SK-N-SH (cell line): ENCODE results near the gene MEX3A. TPM values are rescaled to one million over a fixed set of nuclear protein-coding genes. Genes with fewer than 3 reads are reported as not detected.

ENCODE experiments used
- CTCF ChIA-PET: fragments of 300-600, 350-600 bp; formaldehyde crosslinking; extraction: SDS; loops from one replicate; lab custom pipeline; 2021; lab: Yijun Ruan, JAX
- POLR2A ChIA-PET: fragments of 350-600 bp; sonication (Branson Sonifier 250); formaldehyde crosslinking; extraction: SDS; loops from one replicate; lab custom pipeline; 2020; ENCODE audit warnings: antibody characterized with exemption, inconsistent platforms; lab: Yijun Ruan, JAX
- DNase-seq: peaks from one replicate; pipeline ENCODE4 v3.0.0; 2012
- H2AFZ ChIP-seq: fragments of 200-600 bp; sonication (generic); 2 replicates; pipeline ENCODE4 v1.8.1; 2016; ENCODE audit warnings: antibody characterized with exemption, mild to moderate bottlenecking, low read depth
- H3F3A ChIP-seq: fragments of 200-600 bp; sonication (generic); replicated peaks from 2 replicates; pipeline ENCODE3; 2016; ENCODE audit warnings: antibody characterized with exemption, mild to moderate bottlenecking; ENCODE audit not compliant: insufficient read depth
- H3K27ac ChIP-seq, 2 experiments: fragments of 200-500 bp in 1 of 2; fragments of 200-600 bp in 1 of 2; sonication (Bioruptor generic) in 1 of 2; sonication (generic), shearing (Covaris generic) in 1 of 2; 2 replicates each; pipeline versions ENCODE4 v1.5.1 to v1.6.1; 2014 to 2016; ENCODE audit warnings: low read depth in 2 of 2, inconsistent platforms in 1 of 2, low read length in 1 of 2, mild to moderate bottlenecking in 1 of 2, mixed read lengths in 1 of 2
- H3K27me3 ChIP-seq: fragments of 200-600 bp; sonication (generic), shearing (Covaris generic); 2 replicates; pipeline ENCODE4 v1.6.1; 2016; ENCODE audit warnings: mixed run types; ENCODE audit not compliant: insufficient read depth
- H3K36me3 ChIP-seq, 2 experiments: fragments of 200-500 bp in 1 of 2; fragments of 200-600 bp in 1 of 2; sonication (Bioruptor generic) in 1 of 2; sonication (generic) in 1 of 2; replicated peaks in 1 of 2; 2 replicates each; pipeline versions ENCODE3 to v1.5.1; 2014 to 2016; ENCODE audit warnings: low read length in 1 of 2, mild to moderate bottlenecking in 1 of 2; ENCODE audit not compliant: insufficient read depth in 2 of 2, control insufficient read depth in 1 of 2
- H3K4me1 ChIP-seq, 2 experiments: fragments of 200-500 bp in 1 of 2; fragments of 200-600 bp in 1 of 2; sonication (Bioruptor generic) in 1 of 2; sonication (generic), shearing (Covaris generic) in 1 of 2; 2 replicates each; pipeline versions ENCODE4 v1.5.1 to v1.6.1; 2014 to 2016; ENCODE audit warnings: low read depth in 1 of 2, low read length in 1 of 2, mixed run types in 1 of 2; ENCODE audit not compliant: insufficient read depth in 2 of 2, control insufficient read depth in 1 of 2
- H3K4me2 ChIP-seq: fragments of 200-600 bp; sonication (generic), shearing (Covaris generic); 2 replicates; pipeline ENCODE4 v1.6.1; 2017; ENCODE audit warnings: mixed run types
- H3K4me3 ChIP-seq, 2 experiments: fragments of 200-500 bp in 1 of 2; fragments of 200-600 bp in 1 of 2; sonication (Bioruptor generic) in 1 of 2; sonication (generic), shearing (Covaris generic) in 1 of 2; 2 replicates each; pipeline versions ENCODE4 v1.5.1 to v1.8.1; 2014 to 2016; ENCODE audit warnings: low read depth in 2 of 2, inconsistent platforms in 1 of 2, low read length in 1 of 2, mild to moderate bottlenecking in 1 of 2, mixed read lengths in 1 of 2, moderate library complexity in 1 of 2
- H3K79me2 ChIP-seq: fragments of 200-600 bp; sonication (generic); 2 replicates; pipeline ENCODE4 v1.8.1; 2017; ENCODE audit warnings: mild to moderate bottlenecking; ENCODE audit not compliant: insufficient read depth
- H3K9ac ChIP-seq: fragments of 200-600 bp; sonication (generic); 2 replicates; pipeline ENCODE4 v1.6.1; 2017; ENCODE audit warnings: mixed run types
- H3K9me2 ChIP-seq: fragments of 200-600 bp; sonication (generic); 2 replicates; pipeline ENCODE4 v1.6.1; 2017; ENCODE audit warnings: mixed run types
- H3K9me3 ChIP-seq: fragments of 200-600 bp; sonication (generic); 2 replicates; pipeline ENCODE4 v1.6.1; 2017; ENCODE audit warnings: mixed run types, mild to moderate bottlenecking, moderate library complexity
- H4K20me1 ChIP-seq: fragments of 200-600 bp; sonication (generic); 2 replicates; pipeline ENCODE4 v1.6.1; 2017; ENCODE audit warnings: mild to moderate bottlenecking, mixed run types; ENCODE audit not compliant: insufficient read depth
- CHD2 ChIP-seq: fragments of 150-350 bp; IDR thresholded peaks from 2 replicates; pipeline ENCODE4 v1.6.1; 2018; ENCODE audit warnings: low read length; ENCODE audit not compliant: partially characterized antibody
- EP300 ChIP-seq, 2 experiments: IDR thresholded peaks; 2 replicates each; pipeline versions ENCODE4 v1.4.0 to v1.6.1; 2012; ENCODE audit warnings: borderline replicate concordance in 1 of 2, low read depth in 1 of 2, low read length in 1 of 2
- FOXJ3 ChIP-seq: sonication (generic); formaldehyde crosslinking; IDR thresholded peaks from 2 replicates; pipeline ENCODE4 v1.5.1; 2020; ENCODE audit warnings: mild to moderate bottlenecking, missing genetic modification reagents
- FOXM1 ChIP-seq: IDR thresholded peaks from 2 replicates; pipeline ENCODE4 v1.4.0; 2012; ENCODE audit warnings: low read depth, mild to moderate bottlenecking
- GATA2 ChIP-seq: sonication (generic); formaldehyde crosslinking; IDR thresholded peaks from 2 replicates; pipeline ENCODE4 v1.5.0; 2020; ENCODE audit warnings: mild to moderate bottlenecking, missing genetic modification reagents
- JUND ChIP-seq: IDR thresholded peaks from 2 replicates; pipeline ENCODE4 v1.4.0; 2012
- MEF2A ChIP-seq: IDR thresholded peaks from 2 replicates; pipeline ENCODE4 v1.4.0; 2012; ENCODE audit warnings: low read depth, borderline replicate concordance
- MXI1 ChIP-seq: IDR thresholded peaks from 2 replicates; pipeline ENCODE4 v1.6.1; 2012; ENCODE audit warnings: mild to moderate bottlenecking, low read depth, low read length, improper control_type of control experiment
- NFIC ChIP-seq: IDR thresholded peaks from 2 replicates; pipeline ENCODE4 v1.4.0; 2012; ENCODE audit warnings: borderline replicate concordance
- NRF1 ChIP-seq: IDR thresholded peaks from 2 replicates; pipeline ENCODE4 v1.6.1; 2012; ENCODE audit warnings: low read depth, mild to moderate bottlenecking, low read length
- RCOR1 ChIP-seq: fragments of 150-350 bp; IDR thresholded peaks from 2 replicates; pipeline ENCODE4 v1.6.1; 2017; ENCODE audit warnings: antibody characterized with exemption, low read length
- SIN3A ChIP-seq: IDR thresholded peaks from 2 replicates; pipeline ENCODE4 v1.6.1; 2012; ENCODE audit warnings: low read depth, mild to moderate bottlenecking, low read length, moderate library complexity, borderline replicate concordance
- SMC3 ChIP-seq: IDR thresholded peaks from 2 replicates; pipeline ENCODE4 v1.6.1; 2012; ENCODE audit warnings: low read depth, low read length, improper control_type of control experiment
- WGBS: methylation state at CpG from one replicate; pipeline ENCODE4 v1.1.6; 2017; ENCODE audit warnings: low lambda C conversion rate; 5-methylcytosine and 5-hydroxymethylcytosine counted together
- polyA plus RNA-seq, 3 experiments: library from polyadenylated mRNA; depleted of rRNA; stranded (reverse); fragments of >200 nt; gene quantifications; 2 replicates each; pipeline ENCODE4 v1.2.3, GENCODE V29; 2012
- TF ChIP-seq, protein P1 (sequence below): fragments of 200-600 bp; sonication (generic); IDR thresholded peaks from 2 replicates; pipeline ENCODE4 v1.6.1; 2017; ENCODE audit warnings: antibody characterized with exemption, mild to moderate bottlenecking, moderate library complexity
- TF ChIP-seq, protein P2 (sequence below): IDR thresholded peaks from 2 replicates; pipeline ENCODE4 v1.4.0; 2012; ENCODE audit warnings: low read depth, borderline replicate concordance
- TF ChIP-seq, protein P3 (sequence below): fragments of 150-350 bp; IDR thresholded peaks from 2 replicates; pipeline ENCODE4 v1.6.1; 2017; ENCODE audit warnings: antibody characterized with exemption, low read length, low read depth, borderline replicate concordance
- TF ChIP-seq, protein P4 (sequence below): fragments of 150-350 bp; IDR thresholded peaks from 2 replicates; pipeline ENCODE4 v1.6.1; 2016; ENCODE audit warnings: mild to moderate bottlenecking, low read depth, low read length
- TF ChIP-seq, protein P5 (sequence below): IDR thresholded peaks from 2 replicates; pipeline ENCODE4; 2012

MEX3A gene
- polyA plus RNA-seq, 1 of the 3 experiments (the other 2 are of a cell fraction) = 16.2 TPM

DNA sequence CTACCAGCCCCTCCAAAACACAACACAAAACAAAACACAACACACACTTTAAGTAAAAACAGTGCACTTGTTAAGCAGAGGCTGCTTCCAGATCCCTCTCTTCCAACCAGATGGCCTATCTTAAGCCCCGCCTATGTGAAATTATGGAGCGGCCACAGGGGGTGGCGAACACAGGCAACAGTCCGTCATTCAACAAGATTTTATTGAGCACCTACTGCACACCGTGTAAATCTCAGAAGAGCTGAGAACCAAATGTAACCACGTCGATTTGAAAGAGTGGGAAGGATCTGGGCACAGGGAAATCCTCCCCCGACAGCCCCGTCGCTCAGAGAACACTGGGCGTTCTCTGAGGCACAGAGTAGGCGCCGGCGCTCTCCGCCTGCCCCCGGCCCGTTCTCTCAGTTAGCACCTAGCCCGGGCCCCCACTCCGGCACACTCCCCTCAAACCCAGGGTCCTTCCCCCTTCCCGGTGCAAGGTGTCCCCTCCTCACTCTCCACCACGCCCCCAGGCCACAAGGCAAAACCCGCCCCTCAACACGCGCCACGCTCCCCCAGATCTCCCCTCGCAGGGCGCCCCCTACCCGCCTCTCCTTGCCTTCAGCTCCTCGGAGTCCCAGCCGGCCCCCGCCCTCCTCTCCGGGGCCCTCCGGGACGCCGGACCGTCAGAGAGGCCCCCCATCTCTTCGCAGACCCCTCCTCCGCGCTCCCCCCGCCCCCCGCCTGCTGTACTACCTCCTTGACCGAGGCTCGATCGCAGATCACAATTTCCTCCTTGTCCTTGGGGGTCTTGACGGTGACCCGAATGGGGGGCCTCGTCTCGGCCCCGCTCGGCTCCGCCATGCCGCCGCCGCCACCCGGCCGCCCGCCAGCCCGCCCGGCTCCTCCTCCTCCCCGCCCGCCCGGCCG is 29.1 kb downstream of the MEX3A start:
- Histone ChIP-seq H3K36me3 (peaks cover 9 to 41% of the 10 kb centered on the region in 2 experiments), H3K79me2 (peaks cover 44% of the 10 kb centered on the region), H3K9ac (peak overlapping the region; percentile 76), H3K4me1 (peaks cover 6 to 17% of the 10 kb centered on the region in 2 experiments; a peak in 3 of 4 replicates), H3F3A (peaks cover 6% of the 10 kb centered on the region), H3K4me3 (peak overlapping the region; percentile 87 to 94), H3K27me3 (no peaks in the 10 kb centered on the region), H2AFZ (peak overlapping the region; percentile 42), H3K27ac (peak overlapping the region; percentile 55 to 80), H3K4me2 (peak overlapping the region; percentile 74), H4K20me1 (peaks cover 8% of the 10 kb centered on the region), H3K9me3 (no peaks in the 10 kb centered on the region), H3K9me2 (no peaks in the 10 kb centered on the region)
- TF ChIP-seq SMC3 (no peak), MXI1 (peak; percentile 73), FOXM1 (no peak), RCOR1 (peak; percentile 74), CHD2 (peak; percentile 19), SIN3A (no peak)
- TF ChIP-seq, protein P1, sequence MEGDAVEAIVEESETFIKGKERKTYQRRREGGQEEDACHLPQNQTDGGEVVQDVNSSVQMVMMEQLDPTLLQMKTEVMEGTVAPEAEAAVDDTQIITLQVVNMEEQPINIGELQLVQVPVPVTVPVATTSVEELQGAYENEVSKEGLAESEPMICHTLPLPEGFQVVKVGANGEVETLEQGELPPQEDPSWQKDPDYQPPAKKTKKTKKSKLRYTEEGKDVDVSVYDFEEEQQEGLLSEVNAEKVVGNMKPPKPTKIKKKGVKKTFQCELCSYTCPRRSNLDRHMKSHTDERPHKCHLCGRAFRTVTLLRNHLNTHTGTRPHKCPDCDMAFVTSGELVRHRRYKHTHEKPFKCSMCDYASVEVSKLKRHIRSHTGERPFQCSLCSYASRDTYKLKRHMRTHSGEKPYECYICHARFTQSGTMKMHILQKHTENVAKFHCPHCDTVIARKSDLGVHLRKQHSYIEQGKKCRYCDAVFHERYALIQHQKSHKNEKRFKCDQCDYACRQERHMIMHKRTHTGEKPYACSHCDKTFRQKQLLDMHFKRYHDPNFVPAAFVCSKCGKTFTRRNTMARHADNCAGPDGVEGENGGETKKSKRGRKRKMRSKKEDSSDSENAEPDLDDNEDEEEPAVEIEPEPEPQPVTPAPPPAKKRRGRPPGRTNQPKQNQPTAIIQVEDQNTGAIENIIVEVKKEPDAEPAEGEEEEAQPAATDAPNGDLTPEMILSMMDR = peak; percentile 42
- 2% methylated on average over 30 of the region's 63 CpGs for WGBS
- POLR2A ChIA-PET = interaction anchor here (0.5 to 0.6 kb wide), 2 partner anchors 89 to 119 kb away, joined by 3 to 4 read pairs; partner anchors contain the start of gene KHDC4
- peak; percentile 89 for DNase-seq
- CTCF ChIA-PET = interaction anchor here (0.6 to 3.1 kb wide), 13 partner anchors 9 to 174 kb away, joined by 3 to 19 read pairs (median 4); partner anchors contain the start of gene SSR2

GRCh38 chr1:156051011-156051725 is 31.1 kb downstream of the MEX3A start:
- 82% methylated on average over 6 of the region's 7 CpGs for WGBS
- POLR2A ChIA-PET = interaction anchor here (1.4 kb wide), 1 partner anchor 110 kb away, joined by 5 read pairs; no protein-coding TSS in a partner anchor
- DNase-seq = no peak
- Histone ChIP-seq H3K4me2 (no peak overlapping the region), H3K79me2 (peaks cover 37% of the 10 kb centered on the region), H3K4me3 (no peak overlapping the region), H4K20me1 (peaks cover 8% of the 10 kb centered on the region), H3K9me3 (no peaks in the 10 kb centered on the region), H3K9me2 (no peaks in the 10 kb centered on the region), H3K36me3 (peaks cover 20 to 41% of the 10 kb centered on the region in 2 experiments), H3F3A (peaks cover 6% of the 10 kb centered on the region), H2AFZ (no peak overlapping the region), H3K9ac (no peak overlapping the region), H3K4me1 (peaks cover 6 to 17% of the 10 kb centered on the region in 2 experiments; a peak in 3 of 4 replicates), H3K27me3 (no peaks in the 10 kb centered on the region), H3K27ac (no peak overlapping the region)
- CTCF ChIA-PET = interaction anchor here (0.8 to 3.7 kb wide), 4 partner anchors 15 to 46 kb away, joined by 3 to 13 read pairs (median 7); partner anchors contain the start of gene SSR2
- TF ChIP-seq, protein P2, sequence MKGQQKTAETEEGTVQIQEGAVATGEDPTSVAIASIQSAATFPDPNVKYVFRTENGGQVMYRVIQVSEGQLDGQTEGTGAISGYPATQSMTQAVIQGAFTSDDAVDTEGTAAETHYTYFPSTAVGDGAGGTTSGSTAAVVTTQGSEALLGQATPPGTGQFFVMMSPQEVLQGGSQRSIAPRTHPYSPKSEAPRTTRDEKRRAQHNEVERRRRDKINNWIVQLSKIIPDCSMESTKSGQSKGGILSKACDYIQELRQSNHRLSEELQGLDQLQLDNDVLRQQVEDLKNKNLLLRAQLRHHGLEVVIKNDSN = no peak
- no peak for TF ChIP-seq MEF2A
- no peak for TF ChIP-seq FOXJ3
- no peak for TF ChIP-seq JUND
- TF ChIP-seq, protein P3, sequence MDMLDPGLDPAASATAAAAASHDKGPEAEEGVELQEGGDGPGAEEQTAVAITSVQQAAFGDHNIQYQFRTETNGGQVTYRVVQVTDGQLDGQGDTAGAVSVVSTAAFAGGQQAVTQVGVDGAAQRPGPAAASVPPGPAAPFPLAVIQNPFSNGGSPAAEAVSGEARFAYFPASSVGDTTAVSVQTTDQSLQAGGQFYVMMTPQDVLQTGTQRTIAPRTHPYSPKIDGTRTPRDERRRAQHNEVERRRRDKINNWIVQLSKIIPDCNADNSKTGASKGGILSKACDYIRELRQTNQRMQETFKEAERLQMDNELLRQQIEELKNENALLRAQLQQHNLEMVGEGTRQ = no peak
- no peak for TF ChIP-seq FOXM1
- TF ChIP-seq GATA2 = no peak
- TF ChIP-seq NFIC = no peak
- TF ChIP-seq, protein P4, sequence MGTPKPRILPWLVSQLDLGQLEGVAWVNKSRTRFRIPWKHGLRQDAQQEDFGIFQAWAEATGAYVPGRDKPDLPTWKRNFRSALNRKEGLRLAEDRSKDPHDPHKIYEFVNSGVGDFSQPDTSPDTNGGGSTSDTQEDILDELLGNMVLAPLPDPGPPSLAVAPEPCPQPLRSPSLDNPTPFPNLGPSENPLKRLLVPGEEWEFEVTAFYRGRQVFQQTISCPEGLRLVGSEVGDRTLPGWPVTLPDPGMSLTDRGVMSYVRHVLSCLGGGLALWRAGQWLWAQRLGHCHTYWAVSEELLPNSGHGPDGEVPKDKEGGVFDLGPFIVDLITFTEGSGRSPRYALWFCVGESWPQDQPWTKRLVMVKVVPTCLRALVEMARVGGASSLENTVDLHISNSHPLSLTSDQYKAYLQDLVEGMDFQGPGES = no peak
- no peak for TF ChIP-seq NRF1
- TF ChIP-seq, protein P5, sequence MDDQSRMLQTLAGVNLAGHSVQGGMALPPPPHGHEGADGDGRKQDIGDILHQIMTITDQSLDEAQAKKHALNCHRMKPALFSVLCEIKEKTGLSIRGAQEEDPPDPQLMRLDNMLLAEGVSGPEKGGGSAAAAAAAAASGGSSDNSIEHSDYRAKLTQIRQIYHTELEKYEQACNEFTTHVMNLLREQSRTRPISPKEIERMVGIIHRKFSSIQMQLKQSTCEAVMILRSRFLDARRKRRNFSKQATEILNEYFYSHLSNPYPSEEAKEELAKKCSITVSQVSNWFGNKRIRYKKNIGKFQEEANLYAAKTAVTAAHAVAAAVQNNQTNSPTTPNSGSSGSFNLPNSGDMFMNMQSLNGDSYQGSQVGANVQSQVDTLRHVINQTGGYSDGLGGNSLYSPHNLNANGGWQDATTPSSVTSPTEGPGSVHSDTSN = no peak
- TF ChIP-seq EP300 (IDR thresholded peaks at IDR 0.05; ENCODE audit: borderline replicate concordance in 1 of 2, low read depth in 1 of 2, low read length in 1 of 2) = no peak
